Heart left ventricle (tissue), 16 donors: ENCODE results near the gene PPP1R12B. TPM values are rescaled to one million over a fixed set of nuclear protein-coding genes. Genes with fewer than 3 reads are reported as not detected.
"Not testable (repeated sequence)": the region's sequence is repeated elsewhere in the genome, so short reads cannot be mapped to it uniquely, and the experiment has no call there.

Experiments
- ATAC-seq, 4 donors: fragments of 200-7000 bp; cut with Tn5 transposase; one replicate each; pipeline ENCODE4 v1.9.1; 2020 to 2022; ENCODE audit warnings: moderate library complexity in 4 of 4, mild to moderate bottlenecking in 3 of 4, moderate number of reproducible peaks in 1 of 4
- DNase-seq, 5 donors: peaks; one replicate each; pipeline ENCODE4 v3.0.0-alpha.2; 2020
- H3K27ac ChIP-seq, 12 donors: fragments of 200-600 bp; sonication (generic) in 4 of 12; one replicate each; pipeline versions ENCODE4 v1.5.0 to v1.8.0; 2016 to 2022; ENCODE audit warnings: mild to moderate bottlenecking in 2 of 12
- H3K27me3 ChIP-seq, 9 donors: fragments of 200-600 bp; sonication (generic) in 2 of 9; one replicate each; pipeline versions ENCODE4 v1.5.1 to v1.8.0; 2016 to 2022; ENCODE audit warnings: mild to moderate bottlenecking in 3 of 9
- H3K36me3 ChIP-seq, 9 donors: fragments of 200-600 bp; sonication (generic) in 2 of 9; one replicate each; pipeline versions ENCODE4 v1.5.0 to v1.8.0; 2018 to 2022; ENCODE audit warnings: mild to moderate bottlenecking in 2 of 9
- H3K4me1 ChIP-seq, 12 donors: fragments of 200-600 bp; sonication (generic) in 4 of 12; one replicate each; pipeline versions ENCODE4 v1.5.0 to v1.8.0; 2016 to 2022; ENCODE audit warnings: mild to moderate bottlenecking in 3 of 12
- H3K4me3 ChIP-seq, 12 donors: fragments of 200-600 bp; sonication (generic) in 4 of 12; one replicate each; pipeline versions ENCODE4 v1.5.0 to v1.8.0; 2017 to 2022; ENCODE audit warnings: mild to moderate bottlenecking in 9 of 12, moderate library complexity in 4 of 12
- H3K9me3 ChIP-seq, 12 donors: fragments of 200-600 bp; sonication (generic) in 4 of 12; one replicate each; pipeline versions ENCODE4 v1.5.0 to v1.8.0; 2016 to 2022; ENCODE audit warnings: mild to moderate bottlenecking in 1 of 12
- CTCF ChIP-seq, 12 donors: fragments of 200-600 bp; sonication (generic) in 4 of 12; IDR thresholded peaks; one replicate each; pipeline versions ENCODE4 v1.5.0 to v1.8.0; 2018 to 2022; ENCODE audit warnings: antibody characterized with exemption in 12 of 12, mild to moderate bottlenecking in 5 of 12
- POLR2A ChIP-seq, 2 donors: fragments of 450-650 bp; IDR thresholded peaks; one replicate each; pipeline ENCODE4 v1.6.1; 2017; ENCODE audit warnings: antibody characterized with exemption in 2 of 2, mild to moderate bottlenecking in 2 of 2, moderate library complexity in 2 of 2
- WGBS, 4 donors: extraction: QIAGEN DNeasy Blood & Tissue Kit in 2 of 4; methylation state at CpG; one replicate each; pipeline versions ENCODE4 v1.1.5 to v1.1.7; 2013 to 2018; 5-methylcytosine and 5-hydroxymethylcytosine counted together
- intact Hi-C, 10 donors: fragments of 100-400 bp; cut with DNase I; formaldehyde crosslinking; loops; one replicate each; pipeline versions ENCODE4 v1.11.1 to v1.14.2; 2022
- polyA plus RNA-seq, 2 donors: library from polyadenylated mRNA; stranded (reverse); fragments of 200-250 nt; gene quantifications; one replicate each; pipeline ENCODE4 v1.2.3, GENCODE V29; 2013
- total RNA-seq, 9 donors: library from RNA; depleted of rRNA in 2 of 9; stranded (reverse); fragments of >200 nt in 2 of 9; fragmentation: NEBNext Ultra II Directional in 3 of 9; extraction: Animal tissue kit (Norgen Biotek cat#: 25700) in 3 of 9; gene quantifications; one replicate each; pipeline versions ENCODE4 v1.1.0 to v1.2.4, GENCODE V29; 2016 to 2023
- donor health status: ischemic (EF 13 %, LVEDD 7.1; RV severe dilation, severe dysfunction).
- donor health status: healthy with polysubstance abuse.
- donor health status: DM: no; HTN: yes; CAD: no.
- donor health status: DM: no; HTN: no; CAD: no.
- donor health status: ischemic (EF 25% LVEDD 6.9; RV normal size, moderate dysfunction).
- donor health status: ischemic (EF 25% LVEDD 5.7; RV mildly dilated, moderate dysfunction).
- donor health status: healthy.
- donor health status: DM: yes; HTN: yes; CAD: no.
- donor health status: ischemic (EF 35%, LVEDD 5.7; RV mildly dilated, moderate dysfunction).
- donor health status: nonischemic (EF 11% LVEDD 7.7; RV severe dilation, severe dysfunction).
- donor health status: DM: yes; HTN: yes; CAD: no.
- donor health status: PGD.
- donor health status: ischemic (EF 29% LVEDD 5.4; RV normal size, mild dysfunction).
- donor health status: nonischemic (EF 23%, LVEDD 6.1; RV moderate dilation, normal function).

The PPP1R12B gene
- total and polyA plus RNA-seq, 11 donors, result 49.9 to 972 (median 559) TPM

GRCh38 chr1:202516434-202516877 lies 168.0 kb downstream of the PPP1R12B start:
- no peak for ATAC-seq
- peaks cover 0 to 58% (median 21%) of the 10 kb centered on the region in 12 donors for H3K4me1 ChIP-seq

GRCh38 chr1:202517146-202517545 lies 168.6 kb downstream of the PPP1R12B start:
- peak overlapping the region in 2 of 12 donors; percentile 13 to 47 for H3K27ac ChIP-seq
- 55 to 72% (median 69%) methylated on average over 1 of the region's 1 CpG for WGBS, 4 donors
- intact Hi-C loops, result loop anchor here in 3 of 10 donors (10.0 kb wide), 2 partner anchors 48 to 58 kb away; no protein-coding TSS in a partner anchor
- peaks cover 0 to 58% (median 21%) of the 10 kb centered on the region in 12 donors for H3K4me1 ChIP-seq
- not testable (repeated sequence) for ATAC-seq, H3K4me3 ChIP-seq, H3K27me3 ChIP-seq, H3K9me3 ChIP-seq, DNase-seq
- H3K36me3 ChIP-seq, result peaks cover 0 to 27% (median 0%) of the 10 kb centered on the region in 9 donors

More at GRCh38 chr1:202516434-202516877, 168.0 kb downstream of the PPP1R12B start:
- no peak for DNase-seq
- 41 to 64% (median 51%) methylated on average over 4 of the region's 4 CpGs for WGBS, 4 donors
- TF ChIP-seq POLR2A (IDR thresholded peaks at IDR 0.05) (no peak), CTCF (IDR thresholded peaks at IDR 0.05) (no peak)
- peak overlapping the region in 1 of 12 donors; percentile 47 for H3K27ac ChIP-seq
- intact Hi-C loops, result loop anchor here in 3 of 10 donors (10.0 kb wide), 2 partner anchors 48 to 58 kb away; no protein-coding TSS in a partner anchor
- H3K4me3 ChIP-seq, result no peak overlapping the region
- H3K27me3 ChIP-seq, result peaks cover 0 to 4% (median 0%) of the 10 kb centered on the region in 9 donors
- no peaks in the 10 kb centered on the region for H3K9me3 ChIP-seq
- peaks cover 0 to 27% (median 0%) of the 10 kb centered on the region in 9 donors for H3K36me3 ChIP-seq

DNA sequence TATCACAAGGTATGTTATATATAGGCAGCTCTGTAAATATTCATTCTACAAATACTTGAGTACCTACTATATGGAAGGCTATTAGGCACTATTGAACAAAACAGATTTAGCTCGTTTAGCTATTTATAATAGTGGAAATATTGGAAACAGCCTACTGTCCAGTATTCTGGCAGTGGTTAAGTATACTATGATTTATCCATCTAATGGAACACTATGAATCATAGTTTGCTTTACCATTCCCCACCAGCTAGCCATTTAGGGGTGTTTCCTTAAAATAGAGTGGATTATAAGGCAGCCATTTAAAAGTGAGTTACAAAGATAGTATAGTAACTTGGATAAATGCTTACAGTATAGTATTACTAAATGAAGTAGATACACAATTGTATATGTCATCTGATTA lies 169.7 kb downstream of the PPP1R12B start:
- Histone ChIP-seq H3K4me1 (peaks cover 0 to 58% (median 21%) of the 10 kb centered on the region in 12 donors), H3K36me3 (peaks cover 0 to 21% (median 0%) of the 10 kb centered on the region in 9 donors), H3K27ac (peak overlapping the region in 7 of 12 donors; percentile 23 to 77 (median 47))
- WGBS, 4 donors, result 65 to 75% (median 68%) methylated on average over 1 of the region's 1 CpG
- intact Hi-C loops, result loop anchor here in 3 of 10 donors (10.0 kb wide), 2 partner anchors 47 to 57 kb away; no protein-coding TSS in a partner anchor
- not testable (repeated sequence) for H3K27me3 ChIP-seq, H3K9me3 ChIP-seq, H3K4me3 ChIP-seq, DNase-seq, ATAC-seq

DNA sequence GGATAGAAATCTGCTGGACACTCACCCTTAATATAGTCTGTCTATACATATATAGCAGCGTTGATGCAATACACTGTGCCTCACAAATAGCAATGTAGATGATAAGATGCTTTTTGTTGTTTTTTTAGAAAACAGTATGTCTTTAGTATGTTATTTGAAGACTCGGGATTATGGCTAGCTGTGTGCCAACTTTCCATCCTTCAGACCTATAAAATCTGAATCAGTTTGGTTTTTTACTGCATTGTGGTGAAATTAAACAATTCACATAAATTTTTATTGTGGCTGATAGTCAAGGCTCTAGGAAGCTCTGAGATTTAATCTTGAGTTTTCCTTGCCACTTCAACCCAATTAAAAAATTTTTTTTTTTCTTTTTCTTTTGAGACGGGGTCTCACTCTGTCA lies 170.4 kb downstream of the PPP1R12B start:
- 49 to 62% (median 56%) methylated on average over 3 of the region's 3 CpGs for WGBS, 4 donors
- Histone ChIP-seq H3K36me3 (peaks cover 0 to 21% (median 0%) of the 10 kb centered on the region in 9 donors), H3K4me1 (peaks cover 0 to 53% (median 21%) of the 10 kb centered on the region in 12 donors), H3K27ac (peak overlapping the region in 9 of 12 donors; percentile 29 to 79 (median 74))
- H3K9me3 ChIP-seq, DNase-seq, ATAC-seq, H3K4me3 ChIP-seq, H3K27me3 ChIP-seq: not testable (repeated sequence)
- intact Hi-C loops, result loop anchor here in 3 of 10 donors (10.0 kb wide), 2 partner anchors 46 to 56 kb away; no protein-coding TSS in a partner anchor

DNA sequence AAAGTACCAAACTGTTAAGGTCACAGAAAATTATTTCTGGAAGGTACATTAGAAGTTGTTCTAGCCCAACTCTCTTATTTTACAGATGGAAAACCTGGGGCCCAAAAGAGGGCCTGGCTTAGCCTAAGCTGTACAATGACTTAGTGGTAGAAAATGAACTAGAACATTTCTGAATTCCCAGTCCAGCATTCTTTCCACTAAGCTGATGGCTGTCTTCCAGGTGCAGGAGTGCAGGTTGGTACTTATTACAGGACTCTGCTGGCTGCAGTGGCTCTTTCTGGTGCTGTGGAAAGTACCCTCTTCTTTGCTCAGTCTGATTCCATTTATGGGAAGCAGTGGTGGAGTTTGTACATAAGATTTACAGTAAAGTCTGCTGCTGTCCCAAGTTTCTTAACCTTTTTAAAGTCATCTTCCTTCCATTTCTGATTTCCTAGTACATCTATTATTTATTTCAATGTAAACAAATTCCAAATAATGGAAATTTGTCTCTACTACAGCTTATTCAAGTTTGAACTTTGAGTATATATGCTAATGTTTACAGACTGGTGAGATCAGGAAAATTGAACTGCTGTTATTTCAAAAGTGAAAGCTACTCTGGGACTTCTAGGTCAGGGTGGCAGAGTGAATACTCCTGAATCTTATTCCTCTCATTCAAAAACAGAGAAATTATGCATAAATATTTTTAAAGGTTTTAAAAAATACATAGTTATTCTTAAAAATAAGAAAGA lies 171.8 kb downstream of the PPP1R12B start:
- H3K27ac ChIP-seq, result peak overlapping the region in 10 of 12 donors; percentile 29 to 80 (median 73)
- H3K27me3 ChIP-seq, H3K9me3 ChIP-seq, DNase-seq, H3K4me3 ChIP-seq, intact Hi-C loops: not testable (repeated sequence)
- peaks cover 0 to 51% (median 20%) of the 10 kb centered on the region in 12 donors for H3K4me1 ChIP-seq
- peaks cover 0 to 15% (median 0%) of the 10 kb centered on the region in 9 donors for H3K36me3 ChIP-seq
- ATAC-seq, result peak; percentile 81 to 88 (median 87)

GRCh38 chr1:202520857-202521216 lies 172.3 kb downstream of the PPP1R12B start:
- Histone ChIP-seq H3K27ac (peak overlapping the region in 10 of 12 donors; percentile 29 to 80 (median 68)), H3K4me1 (peaks cover 0 to 53% (median 20%) of the 10 kb centered on the region in 12 donors), H3K36me3 (peaks cover 0 to 14% (median 0%) of the 10 kb centered on the region in 9 donors)
- intact Hi-C loops, H3K27me3 ChIP-seq, DNase-seq, H3K9me3 ChIP-seq, H3K4me3 ChIP-seq: not testable (repeated sequence)
- peak in 3 of 4 donors; percentile 34 to 55 (median 49) for ATAC-seq
- WGBS, 4 donors, result 70 to 82% (median 73%) methylated on average over 2 of the region's 2 CpGs

- H3K4me3 ChIP-seq, H3K27me3 ChIP-seq, ATAC-seq, intact Hi-C loops, H3K9me3 ChIP-seq, DNase-seq: not testable (repeated sequence)
- H3K36me3 ChIP-seq, result peaks cover 0 to 14% (median 0%) of the 10 kb centered on the region in 9 donors
- H3K27ac ChIP-seq, result peak overlapping the region in 8 of 12 donors; percentile 0 to 77 (median 38)
- WGBS, 4 donors, result 86 to 96% (median 96%) methylated on average over 1 of the region's 1 CpG
- H3K4me1 ChIP-seq, result peaks cover 0 to 55% (median 19%) of the 10 kb centered on the region in 12 donors
These were observed 173.0 kb downstream of the PPP1R12B start for GRCh38 chr1:202521484-202521883.
